Measurements from ENCODE around the gene TPRG1L. TPM values are rescaled to one million over a fixed set of nuclear protein-coding genes. Genes with fewer than 3 reads are reported as not detected.
"Not testable (repeated sequence)": the region's sequence is repeated elsewhere in the genome, so short reads cannot be mapped to it uniquely, and the experiment has no call there.

The TPRG1L gene
- total RNA-seq, 6 donors from 2014 or later, result 16.6 to 48.3 (median 40.2) TPM

DNA sequence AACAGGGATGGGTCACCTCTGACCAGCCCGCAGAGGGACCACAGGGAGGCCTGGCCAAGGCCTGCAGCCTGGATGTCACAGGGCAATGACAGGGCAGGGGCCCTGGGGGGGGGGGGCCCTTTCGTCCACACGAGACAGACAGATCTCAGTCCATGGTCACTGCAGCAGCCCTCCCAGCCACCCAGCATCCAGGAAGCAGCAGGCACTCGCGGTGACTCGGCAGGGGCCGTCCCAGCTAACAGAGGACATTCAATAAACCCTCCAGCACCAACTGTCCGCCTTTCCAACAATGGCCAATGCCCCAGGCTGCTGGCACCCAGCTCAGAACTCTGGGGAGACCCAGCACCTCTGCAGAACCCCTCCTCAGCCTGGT, 46.4 kb upstream of the TPRG1L start:
- WGBS, 2 donors, result 87 to 91% methylated on average over 5 to 8 of the region's 8 CpGs
- ATAC-seq (ENCODE audit: low FRiP score in 2 of 2), result no peak
- Histone ChIP-seq H3K4me3 (no peak overlapping the region), H3K27me3 (no peaks in the 10 kb centered on the region), H3K27ac (no peak overlapping the region), H3K4me1 (peaks cover 3 to 22% (median 5%) of the 10 kb centered on the region in 4 donors), H3K36me3 (no peaks in the 10 kb centered on the region), H3K9me3 (no peaks in the 10 kb centered on the region)
- DNase-seq, result no peak
- TF ChIP-seq POLR2AphosphoS5 (IDR thresholded peaks at IDR 0.05) (no peak), POLR2A (IDR thresholded peaks at IDR 0.05) (no peak), EP300 (IDR thresholded peaks at IDR 0.05) (no peak)
- TF ChIP-seq, protein P1, sequence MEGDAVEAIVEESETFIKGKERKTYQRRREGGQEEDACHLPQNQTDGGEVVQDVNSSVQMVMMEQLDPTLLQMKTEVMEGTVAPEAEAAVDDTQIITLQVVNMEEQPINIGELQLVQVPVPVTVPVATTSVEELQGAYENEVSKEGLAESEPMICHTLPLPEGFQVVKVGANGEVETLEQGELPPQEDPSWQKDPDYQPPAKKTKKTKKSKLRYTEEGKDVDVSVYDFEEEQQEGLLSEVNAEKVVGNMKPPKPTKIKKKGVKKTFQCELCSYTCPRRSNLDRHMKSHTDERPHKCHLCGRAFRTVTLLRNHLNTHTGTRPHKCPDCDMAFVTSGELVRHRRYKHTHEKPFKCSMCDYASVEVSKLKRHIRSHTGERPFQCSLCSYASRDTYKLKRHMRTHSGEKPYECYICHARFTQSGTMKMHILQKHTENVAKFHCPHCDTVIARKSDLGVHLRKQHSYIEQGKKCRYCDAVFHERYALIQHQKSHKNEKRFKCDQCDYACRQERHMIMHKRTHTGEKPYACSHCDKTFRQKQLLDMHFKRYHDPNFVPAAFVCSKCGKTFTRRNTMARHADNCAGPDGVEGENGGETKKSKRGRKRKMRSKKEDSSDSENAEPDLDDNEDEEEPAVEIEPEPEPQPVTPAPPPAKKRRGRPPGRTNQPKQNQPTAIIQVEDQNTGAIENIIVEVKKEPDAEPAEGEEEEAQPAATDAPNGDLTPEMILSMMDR (IDR thresholded peaks at IDR 0.05), result no peak

DNA sequence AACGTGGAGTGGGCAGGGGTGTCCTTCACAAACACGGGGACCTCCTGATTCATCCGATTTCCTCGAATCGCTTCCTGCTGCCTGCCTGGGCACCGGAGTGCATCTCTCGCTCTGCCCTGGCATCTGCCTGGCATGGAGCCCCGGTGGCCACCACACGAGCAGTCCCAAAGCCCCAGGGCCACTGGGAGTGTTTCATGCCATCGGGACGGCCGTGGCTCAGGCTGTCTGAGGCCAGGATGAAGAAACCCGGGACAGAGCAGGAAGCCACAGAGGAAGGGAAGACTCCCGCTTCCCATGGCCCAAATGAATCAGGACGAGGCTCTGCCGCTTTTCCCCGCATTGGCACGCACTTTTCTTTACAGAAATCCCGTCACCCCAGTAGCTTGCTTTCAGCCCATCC, 45.9 kb upstream of the TPRG1L start:
- H3K36me3 ChIP-seq, result no peaks in the 10 kb centered on the region
- ATAC-seq (ENCODE audit: low FRiP score in 2 of 2) (no peak), DNase-seq (peak in 1 of 2 donors; percentile 61)
- no peaks in the 10 kb centered on the region for H3K27me3 ChIP-seq
- no peak overlapping the region for H3K27ac ChIP-seq
- no peak for TF ChIP-seq EP300 (IDR thresholded peaks at IDR 0.05)
- TF ChIP-seq, protein P1 (IDR thresholded peaks at IDR 0.05), result no peak
- no peak for TF ChIP-seq POLR2AphosphoS5 (IDR thresholded peaks at IDR 0.05)
- TF ChIP-seq POLR2A (IDR thresholded peaks at IDR 0.05), result no peak
- WGBS, 2 donors, result 89 to 91% methylated on average over 19 of the region's 19 CpGs
- H3K4me3 ChIP-seq, result no peak overlapping the region
- H3K4me1 ChIP-seq, result peaks cover 0 to 20% (median 4%) of the 10 kb centered on the region in 4 donors
- no peaks in the 10 kb centered on the region for H3K9me3 ChIP-seq

DNA sequence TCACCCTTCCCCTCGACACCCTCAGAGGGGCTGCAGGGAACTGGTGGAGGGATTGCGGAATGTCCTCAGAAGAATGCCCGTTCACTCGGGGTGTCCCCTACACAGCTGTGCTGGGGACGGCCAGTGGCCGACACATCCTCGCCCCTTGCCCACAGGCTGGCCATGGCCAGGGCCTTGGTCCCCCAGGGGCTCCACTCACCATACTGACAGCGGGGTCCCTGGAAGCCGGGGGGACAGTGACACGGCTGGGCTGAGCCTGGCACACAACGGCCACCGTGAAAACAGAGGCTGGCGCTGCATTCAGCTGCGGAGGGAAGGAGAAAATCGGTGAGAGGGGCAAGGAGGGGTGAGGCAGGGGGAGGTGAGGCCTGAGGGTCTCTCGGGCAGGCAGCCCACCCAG, 45.2 kb upstream of the TPRG1L start:
- H3K36me3 ChIP-seq, result no peaks in the 10 kb centered on the region
- no peak overlapping the region for H3K4me3 ChIP-seq
- no peaks in the 10 kb centered on the region for H3K27me3 ChIP-seq
- H3K4me1 ChIP-seq, result peaks cover 0 to 22% (median 4%) of the 10 kb centered on the region in 4 donors
- H3K27ac ChIP-seq, result no peak overlapping the region
- DNase-seq (peak in 1 of 2 donors; percentile 60), ATAC-seq (ENCODE audit: low FRiP score in 2 of 2) (no peak)
- no peaks in the 10 kb centered on the region for H3K9me3 ChIP-seq
- TF ChIP-seq, protein P1 (IDR thresholded peaks at IDR 0.05), result no peak
- TF ChIP-seq POLR2AphosphoS5 (IDR thresholded peaks at IDR 0.05) (no peak), POLR2A (IDR thresholded peaks at IDR 0.05) (no peak)
- WGBS, 2 donors, result 93 to 96% methylated on average over 10 to 16 of the region's 16 CpGs

DNA sequence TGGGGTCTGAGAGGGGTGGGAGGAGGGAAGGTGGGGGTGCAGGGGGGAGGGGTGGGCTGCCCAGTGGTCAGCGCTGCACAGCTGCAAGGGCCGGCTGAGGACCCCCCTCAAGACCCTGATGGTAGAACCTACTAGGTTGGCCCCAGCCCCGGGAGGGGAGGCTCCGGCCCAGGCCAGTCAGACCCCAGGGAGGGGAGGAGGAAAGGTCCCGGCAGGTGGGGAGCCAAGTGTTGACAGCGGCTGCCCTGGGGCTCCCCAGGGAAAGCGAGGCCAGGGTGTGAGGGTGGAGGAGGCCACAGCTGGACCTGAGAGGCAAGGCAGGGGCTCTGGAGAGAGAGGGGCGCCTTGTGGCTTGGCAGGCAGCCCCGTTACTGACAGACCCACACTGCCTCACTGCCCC, 44.6 kb upstream of the TPRG1L start:
- no peak overlapping the region for H3K27ac ChIP-seq
- H3K9me3 ChIP-seq, result no peaks in the 10 kb centered on the region
- ATAC-seq (ENCODE audit: low FRiP score in 2 of 2), result no peak
- H3K4me3 ChIP-seq, result no peak overlapping the region
- H3K36me3 ChIP-seq, result no peaks in the 10 kb centered on the region
- H3K4me1 ChIP-seq, result peaks cover 0 to 22% (median 4%) of the 10 kb centered on the region in 4 donors
- peak in 1 of 2 donors; percentile 73 for DNase-seq
- 67 to 89% methylated on average over 3 to 7 of the region's 9 CpGs for WGBS, 2 donors
- TF ChIP-seq POLR2AphosphoS5 (IDR thresholded peaks at IDR 0.05) (no peak), POLR2A (IDR thresholded peaks at IDR 0.05) (no peak), EP300 (IDR thresholded peaks at IDR 0.05) (no peak)
- TF ChIP-seq, protein P1 (IDR thresholded peaks at IDR 0.05), result no peak
- no peaks in the 10 kb centered on the region for H3K27me3 ChIP-seq

DNA sequence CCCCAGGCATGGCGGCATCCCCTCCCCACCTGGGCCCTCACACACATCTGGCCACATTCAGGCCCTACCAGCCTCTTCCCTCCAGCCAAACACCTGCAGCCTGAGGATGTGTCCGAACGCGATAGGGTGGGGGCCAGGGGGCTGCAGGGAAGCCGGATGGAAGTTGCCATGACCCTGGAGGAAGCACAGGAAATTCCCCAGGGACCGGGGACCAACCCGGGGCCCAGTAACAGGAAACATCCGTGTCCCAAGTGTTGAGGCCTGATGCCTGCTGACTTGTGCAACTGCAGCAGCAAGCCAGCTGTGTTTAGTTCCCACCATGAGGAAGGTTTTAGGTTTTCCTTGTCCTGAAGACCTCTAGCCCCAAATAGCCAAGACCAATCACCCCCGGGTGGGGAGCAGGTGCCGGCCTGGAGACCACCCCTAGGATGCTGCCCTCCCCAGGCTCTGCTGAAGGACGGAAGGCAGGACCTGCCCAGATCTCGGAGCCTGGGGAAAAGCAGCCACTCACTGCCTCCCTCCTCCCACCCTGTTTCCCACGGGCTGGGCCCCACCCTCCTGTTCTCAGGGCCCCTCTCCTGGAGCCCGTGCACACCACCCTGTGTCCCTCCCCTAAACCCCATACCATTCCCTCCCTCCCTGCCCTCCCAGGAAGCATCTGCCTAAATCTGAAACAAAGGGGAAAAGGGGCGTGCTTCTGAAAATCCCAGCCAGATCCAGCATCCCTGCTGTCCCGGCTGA, 43.3 kb upstream of the TPRG1L start:
- H3K27me3 ChIP-seq, result no peaks in the 10 kb centered on the region
- DNase-seq, result peak in 1 of 2 donors; percentile 51
- H3K4me1 ChIP-seq, result peaks cover 0 to 22% (median 4%) of the 10 kb centered on the region in 4 donors
- no peak for ATAC-seq (ENCODE audit: low FRiP score in 2 of 2)
- H3K36me3 ChIP-seq, result no peaks in the 10 kb centered on the region
- no peaks in the 10 kb centered on the region for H3K9me3 ChIP-seq
- no peak for TF ChIP-seq EP300 (IDR thresholded peaks at IDR 0.05)
- TF ChIP-seq POLR2AphosphoS5 (IDR thresholded peaks at IDR 0.05), result peak in 1 of 2 donors; percentile 18
- WGBS, 2 donors, result 39 to 52% methylated on average over 13 to 16 of the region's 16 CpGs
- no peak overlapping the region for H3K4me3 ChIP-seq
- H3K27ac ChIP-seq, result no peak overlapping the region

DNA sequence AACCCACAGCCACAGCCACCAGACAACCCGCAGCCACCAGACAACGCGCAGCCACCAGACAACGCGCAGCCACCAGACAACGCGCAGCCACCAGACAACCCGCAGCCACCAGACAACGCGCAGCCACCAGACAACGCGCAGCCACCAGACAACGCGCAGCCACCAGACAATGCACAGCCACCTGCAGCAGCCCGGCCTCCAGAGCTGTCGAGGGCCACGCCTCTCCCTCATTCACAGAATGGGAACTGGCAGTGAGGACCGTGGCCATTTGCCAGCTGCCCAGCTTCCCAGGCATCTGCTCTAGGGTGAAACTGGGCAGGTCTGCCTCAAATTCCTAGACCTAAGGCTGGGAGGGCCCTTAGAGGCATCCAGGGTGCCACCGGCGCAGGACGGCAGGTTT, 41.1 kb upstream of the TPRG1L start:
- DNase-seq, result peak; percentile 46 to 65
- ATAC-seq (ENCODE audit: low FRiP score in 2 of 2); H3K27me3 ChIP-seq; H3K27ac ChIP-seq; H3K4me3 ChIP-seq; H3K36me3 ChIP-seq; H3K9me3 ChIP-seq: not testable (repeated sequence)
- WGBS, 2 donors, result 69 to 80% methylated on average over 5 to 9 of the region's 21 CpGs
- H3K4me1 ChIP-seq, result peaks cover 0 to 20% (median 3%) of the 10 kb centered on the region in 4 donors

Measured in upper lobe of left lung (tissue), 6 donors.